T-helper 1 cell treated with Interleukin-12 subunit alpha and Interleukin-12 subunit beta and Interleukin-4 antibody, amounts not matched to agents 30 ng/mL and 1 ng/mL, for 36 hours (primary cell): ENCODE results near the gene LRFN4. TPM values are rescaled to one million over a fixed set of nuclear protein-coding genes. Genes with fewer than 3 reads are reported as not detected.

Source experiments
- total RNA-seq: library from RNA; stranded (reverse); gene quantifications from 2 replicates; pipeline ENCODE4 v1.2.3, GENCODE V29; 2022

LRFN4 gene
- total RNA-seq, 1 donor from 2014 or later, result 20.0 TPM

Other genes starting within 250 kb of the LRFN4 start
- gene RBM14, start 240.4 kb upstream of the LRFN4 start, total RNA-seq, result 147 and 160 TPM in 2 replicates
- gene RBM4, start 218.4 kb upstream of the LRFN4 start, total RNA-seq, result 124 and 138 TPM in 2 replicates
- 15.4 and 16.8 TPM in 2 replicates for gene RBM4B, start 179.2 kb upstream of the LRFN4 start, total RNA-seq
- 0.05 and 0.39 TPM in 2 replicates for gene SPTBN2, start 127.8 kb upstream of the LRFN4 start, total RNA-seq
- 25.5 and 29.1 TPM in 2 replicates for gene RCE1, start 13.6 kb upstream of the LRFN4 start, total RNA-seq
- 8.7 and 9.1 TPM in 2 replicates for gene PC, start 101.3 kb downstream of the LRFN4 start, total RNA-seq
- gene C11orf86, start 118.2 kb downstream of the LRFN4 start, total RNA-seq, result not detected in 2 replicates
- gene SYT12, start 166.1 kb downstream of the LRFN4 start, total RNA-seq, result not detected in 2 replicates
- gene RHOD, start 199.8 kb downstream of the LRFN4 start, total RNA-seq, result 0.59 and 0.61 TPM in 2 replicates